Tibial nerve (tissue), 3 donors: ENCODE data around the gene MKI67.

ENCODE experiments used
- CTCF ChIP-seq, 5 experiments: fragments of 200-600 bp in 3 of 5; fragments of 450-650 bp in 2 of 5; sonication (generic) in 3 of 5; IDR thresholded peaks; one replicate each; pipeline ENCODE4 v1.5.1; 2016 to 2019; ENCODE audit warnings: antibody characterized with exemption in 5 of 5, mild to moderate bottlenecking in 3 of 5, moderate library complexity in 2 of 5
- POLR2A ChIP-seq, 2 donors: fragments of 450-650 bp; IDR thresholded peaks; one replicate each; pipeline ENCODE4 v1.6.1; 2017; ENCODE audit warnings: antibody characterized with exemption in 2 of 2, mild to moderate bottlenecking in 2 of 2, moderate library complexity in 2 of 2

GRCh38 chr10:128069351-128070051, 56.7 kb downstream of the MKI67 start:
- no peak for TF ChIP-seq POLR2A (IDR thresholded peaks at IDR 0.05)
- peak; percentile 72 to 88 (median 81) for TF ChIP-seq CTCF (IDR thresholded peaks at IDR 0.05)
